ACHN (cell line): ENCODE results near the gene HERC6.
A peak's percentile ranks its signal among the peaks of the same experiment; 100 is the strongest.
"Not testable (repeated sequence)": the region's sequence is repeated elsewhere in the genome, so short reads cannot be mapped to it uniquely, and the experiment has no call there.

Experiments used
- DNase-seq: peaks from one replicate; pipeline ENCODE4 v3.0.0-alpha.2; 2015
- in situ Hi-C: cut with HindIII; loops from 2 replicates; pipeline ENCODE4 v1.10.0; 2017; ENCODE audit warnings: low sequenced_read_pairs, low pct_ligation_motif_present, low pct_unique_long_range_greater_than_20kb

The HERC6 gene

GRCh38 chr4:88369180-88369812 is 9.4 kb upstream of the HERC6 start:
- peak; percentile 59 for DNase-seq
- in situ Hi-C loops, result not testable (repeated sequence)

GRCh38 chr4:88381123-88381522 is 2.5 kb downstream of the HERC6 start:
- in situ Hi-C loops, result no loop called here
- no peak for DNase-seq

- in situ Hi-C loops, result no loop called here
- no peak for DNase-seq
Observed at GRCh38 chr4:88382621-88383020, 4.0 kb downstream of the HERC6 start.

- no peak for DNase-seq
- in situ Hi-C loops, result no loop called here
Observed at GRCh38 chr4:88390128-88390527, 11.5 kb downstream of the HERC6 start.

GRCh38 chr4:88391703-88392102 is 13.1 kb downstream of the HERC6 start:
- DNase-seq, result no peak
- in situ Hi-C loops, result no loop called here

- no peak for DNase-seq
- in situ Hi-C loops, result no loop called here
Observed at GRCh38 chr4:88396681-88397080, 18.0 kb downstream of the HERC6 start.

GRCh38 chr4:88398381-88398780 is 19.7 kb downstream of the HERC6 start:
- no peak for DNase-seq
- in situ Hi-C loops, result no loop called here

GRCh38 chr4:88409206-88409605 is 30.6 kb downstream of the HERC6 start:
- DNase-seq, result no peak
- in situ Hi-C loops, result no loop called here

- in situ Hi-C loops, result no loop called here
- DNase-seq, result no peak
Observed at GRCh38 chr4:88409789-88410188, 31.1 kb downstream of the HERC6 start.

GRCh38 chr4:88411491-88412096 is 32.9 kb downstream of the HERC6 start:
- DNase-seq, result no peak
- in situ Hi-C loops, result no loop called here

GRCh38 chr4:88413801-88414200 is 35.1 kb downstream of the HERC6 start:
- in situ Hi-C loops, result no loop called here
- no peak for DNase-seq

- in situ Hi-C loops, result no loop called here
Observed at GRCh38 chr4:88414755-88415154, 36.1 kb downstream of the HERC6 start.

GRCh38 chr4:88415982-88416381 is 37.3 kb downstream of the HERC6 start:
- in situ Hi-C loops, result no loop called here
- no peak for DNase-seq

More at GRCh38 chr4:88414755-88415154, 36.1 kb downstream of the HERC6 start:
- DNase-seq, result no peak

- in situ Hi-C loops, result no loop called here
- DNase-seq, result no peak
Observed at GRCh38 chr4:88418411-88418810, 39.8 kb downstream of the HERC6 start.

GRCh38 chr4:88419874-88420273 is 41.2 kb downstream of the HERC6 start:
- DNase-seq, result no peak
- in situ Hi-C loops, result no loop called here

GRCh38 chr4:88420844-88421243 is 42.2 kb downstream of the HERC6 start:
- no peak for DNase-seq
- in situ Hi-C loops, result no loop called here

- in situ Hi-C loops, result no loop called here
- no peak for DNase-seq
Observed at GRCh38 chr4:88422403-88422802, 43.8 kb downstream of the HERC6 start.

GRCh38 chr4:88429401-88429800 is 50.7 kb downstream of the HERC6 start:
- in situ Hi-C loops, result no loop called here
- DNase-seq, result no peak

GRCh38 chr4:88435987-88436693 is 57.5 kb downstream of the HERC6 start:
- no peak for DNase-seq
- in situ Hi-C loops, result no loop called here

- in situ Hi-C loops, DNase-seq: not testable (repeated sequence)
Observed at GRCh38 chr4:88437873-88438272, 59.2 kb downstream of the HERC6 start.
